Activated CD8-positive, alpha-beta memory T cell treated with anti-CD3 and anti-CD28 coated beads, Interleukin-2, amount 50 U/mL, for 24 hours (primary cell): ENCODE results near the gene CAMKK2.
A peak's percentile ranks its signal among the peaks of the same experiment; 100 is the strongest.
"Not testable (repeated sequence)": the region's sequence is repeated elsewhere in the genome, so short reads cannot be mapped to it uniquely, and the experiment has no call there.

Source experiments
- DNase-seq: peaks from one replicate; pipeline ENCODE4 v3.0.0-alpha.2; 2020; ENCODE audit errors: extremely low read depth

Gene CAMKK2

DNA sequence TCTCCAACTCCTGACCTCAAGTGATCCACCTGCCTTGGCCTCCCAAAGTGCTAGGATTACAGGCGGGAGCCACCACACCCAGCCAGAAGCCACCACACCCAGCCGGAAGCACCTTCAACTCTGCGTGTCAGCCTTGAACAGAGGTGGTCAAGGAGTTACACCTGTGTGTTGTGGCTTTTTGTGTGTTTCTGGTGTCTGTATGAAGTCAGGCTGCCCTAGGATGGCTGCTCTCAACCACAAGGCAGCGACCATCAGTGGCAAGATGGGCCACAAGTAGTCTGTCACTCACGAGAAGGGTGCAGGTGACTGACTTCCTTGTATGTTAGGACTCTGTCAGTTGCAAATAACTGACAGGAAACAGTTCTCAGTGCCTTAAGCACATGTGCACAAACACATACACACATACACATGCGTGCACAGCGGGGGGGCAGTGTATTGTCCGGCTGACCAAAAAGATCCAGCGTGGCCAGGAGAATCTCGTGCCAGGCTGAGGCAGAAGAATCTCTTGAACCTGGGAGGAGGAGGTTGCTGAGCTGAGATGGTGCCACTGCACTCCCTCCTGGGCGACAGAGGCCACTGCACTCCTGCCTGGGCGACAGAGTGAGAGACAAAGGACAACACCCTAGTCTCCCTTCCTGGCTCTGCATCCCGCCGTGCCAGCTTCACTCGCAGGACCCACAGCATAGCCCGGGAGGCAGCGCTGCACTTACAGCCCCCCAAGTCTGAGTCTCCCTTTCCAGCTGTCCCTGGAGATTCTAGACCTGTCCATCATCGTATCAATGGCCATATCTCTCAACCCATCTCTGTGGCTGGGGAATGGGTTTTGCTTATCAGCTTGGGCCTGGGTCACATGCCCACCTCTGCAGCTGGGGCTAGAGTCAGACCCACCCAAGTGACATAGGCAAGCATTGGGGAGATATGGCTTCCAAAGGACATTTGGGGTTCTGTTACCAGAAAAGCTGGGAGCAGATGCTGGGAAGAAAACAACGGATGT, 72.9 kb downstream of the CAMKK2 start:
- DNase-seq, result no peak

GRCh38 chr12:121222847-121223246, 73.7 kb downstream of the CAMKK2 start:
- no peak for DNase-seq

DNA sequence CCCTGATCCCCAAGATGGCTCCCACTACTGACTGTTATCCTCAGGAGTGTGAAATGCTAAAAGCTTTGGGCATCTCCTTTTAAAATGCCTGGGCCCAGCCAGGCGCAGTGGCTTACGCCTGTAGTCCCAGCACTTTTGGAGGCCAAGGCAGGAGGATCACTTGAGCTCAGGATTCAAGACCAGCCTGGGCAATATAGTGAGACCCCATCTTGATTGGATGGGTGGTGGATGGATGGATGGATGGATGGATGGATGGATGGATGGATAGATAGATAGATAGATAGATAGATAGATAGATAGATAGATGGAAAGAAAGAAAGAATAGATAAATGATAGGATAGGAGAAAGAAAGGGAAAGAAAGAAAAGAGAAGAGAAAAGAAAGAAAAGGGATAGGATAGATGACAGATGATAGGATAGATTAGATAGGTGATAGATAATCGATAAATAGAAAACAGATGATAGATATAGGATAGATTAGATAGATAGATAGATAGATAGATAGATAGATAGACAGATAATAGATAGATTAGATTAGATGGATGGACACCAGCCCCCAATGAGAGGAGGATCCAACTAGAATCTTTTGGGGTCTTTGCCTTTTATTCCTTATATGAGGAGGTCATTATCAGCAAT, 77.0 kb downstream of the CAMKK2 start:
- DNase-seq, result no peak

DNA sequence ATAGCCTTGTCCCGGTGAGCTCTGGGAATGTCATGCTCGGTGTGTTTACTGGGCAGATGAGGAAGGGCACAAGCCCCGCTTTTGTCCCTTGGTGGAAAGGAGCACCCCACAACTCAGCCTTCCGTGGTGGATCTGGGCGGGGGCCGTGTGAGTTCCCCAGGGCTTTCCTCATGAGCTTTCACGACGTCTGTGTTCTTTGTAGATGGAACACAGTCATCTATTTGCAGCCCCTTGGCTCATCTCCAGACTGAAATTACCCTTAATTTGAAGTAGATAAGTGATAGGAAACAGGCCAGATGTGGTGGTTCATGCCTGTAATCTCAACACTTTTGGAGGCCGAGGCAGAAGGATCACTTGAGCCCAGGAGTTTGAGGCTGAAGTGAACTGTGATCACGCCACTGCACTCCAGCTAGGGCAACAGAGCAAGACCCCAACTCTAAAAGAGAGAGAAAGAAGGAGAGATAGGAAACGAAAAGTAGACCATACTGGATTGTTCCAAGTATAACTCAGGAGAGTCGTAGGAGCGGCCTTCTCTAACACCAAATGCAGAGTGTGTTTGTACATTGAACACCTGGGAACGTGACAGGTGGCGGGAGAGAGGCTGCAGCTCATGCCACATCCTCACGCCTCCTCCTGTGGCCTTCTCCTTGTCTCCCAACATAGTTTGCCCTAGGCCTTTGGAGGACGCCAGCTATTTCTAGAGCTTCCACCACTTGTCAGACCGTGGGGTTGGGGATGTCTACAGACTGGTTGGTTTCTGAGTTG, 77.7 kb downstream of the CAMKK2 start:
- no peak for DNase-seq

- no peak for DNase-seq
Observed at GRCh38 chr12:121217761-121218160, 78.7 kb downstream of the CAMKK2 start.

- no peak for DNase-seq
Observed at GRCh38 chr12:121217063-121217462, 79.4 kb downstream of the CAMKK2 start.

DNA sequence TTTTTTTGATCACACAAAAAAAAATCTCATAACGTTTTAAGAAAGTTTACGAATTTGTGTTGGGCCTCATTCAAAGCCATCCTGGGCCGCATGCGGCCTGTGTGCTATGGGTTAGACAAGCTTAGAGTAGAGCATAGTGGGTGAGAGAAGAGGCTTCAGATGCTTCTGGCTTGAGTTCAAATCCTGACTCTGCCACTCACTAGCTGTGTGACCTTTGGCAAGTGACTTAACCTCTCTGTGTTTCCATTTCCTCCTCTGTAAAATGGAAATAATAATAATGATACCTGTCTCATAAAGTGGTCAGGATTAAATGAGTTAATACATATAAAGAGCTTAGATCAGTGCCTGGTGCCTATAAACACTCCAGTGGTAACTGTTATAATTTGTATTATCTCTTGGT, 80.4 kb downstream of the CAMKK2 start:
- DNase-seq, result no peak

GRCh38 chr12:121214855-121215745, 81.4 kb downstream of the CAMKK2 start:
- DNase-seq, result no peak

- no peak for DNase-seq
Observed at GRCh38 chr12:121214166-121214777, 82.2 kb downstream of the CAMKK2 start.

DNA sequence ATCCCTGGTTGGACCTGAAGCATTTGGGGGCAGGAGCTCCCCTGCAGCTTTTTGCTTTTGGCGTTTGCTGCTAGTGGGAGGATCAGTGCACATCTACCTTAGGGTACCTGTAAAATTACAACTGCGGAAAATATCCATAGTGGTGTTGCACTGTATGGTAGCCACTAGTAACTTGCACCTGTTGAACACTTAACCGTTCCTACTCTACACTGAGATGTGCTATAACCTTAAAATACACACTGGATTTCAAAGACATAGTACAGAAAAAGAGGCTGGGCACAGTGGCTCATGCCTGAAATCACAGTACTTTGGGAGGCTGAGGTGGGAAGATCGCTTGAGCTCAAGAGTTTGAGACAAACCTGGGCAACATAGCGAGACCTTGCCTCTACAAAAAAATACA, 83.6 kb downstream of the CAMKK2 start:
- DNase-seq, result no peak

GRCh38 chr12:121209624-121210572, 86.6 kb downstream of the CAMKK2 start, which contains the start of gene P2RX4:
P2RX4 (plus strand) TSS chr12:121210129; CDS start chr12:121210165, 36 bp downstream.
- DNase-seq, result peak; percentile 59

GRCh38 chr12:121209221-121209620, 87.3 kb downstream of the CAMKK2 start:
- no peak for DNase-seq

DNA sequence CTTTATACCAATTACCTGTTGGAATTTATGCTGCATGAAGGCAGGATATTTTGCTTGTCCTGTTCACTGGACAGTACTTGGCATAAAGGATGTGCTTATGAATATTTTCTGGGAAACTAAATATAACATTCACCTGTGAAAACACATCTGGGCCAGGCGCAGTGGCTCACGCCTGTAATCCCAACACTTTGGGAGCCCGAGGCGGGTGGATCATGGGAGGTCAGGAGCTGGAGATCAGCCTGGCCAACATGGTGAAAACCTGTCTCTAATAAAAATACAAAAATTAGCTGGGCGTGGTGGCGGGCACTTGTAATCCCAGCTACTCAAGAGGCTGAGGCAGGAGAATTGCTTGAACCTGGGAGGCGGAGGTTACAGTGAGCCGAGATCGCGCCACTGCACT, 87.9 kb downstream of the CAMKK2 start:
- not testable (repeated sequence) for DNase-seq

DNA sequence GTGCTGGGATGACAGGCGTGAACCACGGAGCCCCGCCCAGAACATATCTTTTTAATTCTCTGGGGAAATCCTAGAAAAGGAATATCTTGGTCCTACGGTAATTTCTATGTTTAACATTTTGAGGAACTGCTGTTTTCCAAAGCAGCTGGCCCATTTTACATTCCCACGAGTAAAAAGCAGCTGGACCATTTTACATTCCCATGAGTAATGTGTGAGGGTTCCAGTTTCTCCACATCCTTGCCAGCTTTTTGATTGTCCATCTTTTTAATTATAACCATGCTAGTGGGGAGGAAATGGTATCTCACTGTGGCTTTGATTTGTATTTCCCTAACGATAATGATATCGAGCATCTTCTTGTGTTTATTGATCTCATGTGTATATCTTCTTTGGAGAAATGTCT, 91.0 kb downstream of the CAMKK2 start:
- no peak for DNase-seq

DNA sequence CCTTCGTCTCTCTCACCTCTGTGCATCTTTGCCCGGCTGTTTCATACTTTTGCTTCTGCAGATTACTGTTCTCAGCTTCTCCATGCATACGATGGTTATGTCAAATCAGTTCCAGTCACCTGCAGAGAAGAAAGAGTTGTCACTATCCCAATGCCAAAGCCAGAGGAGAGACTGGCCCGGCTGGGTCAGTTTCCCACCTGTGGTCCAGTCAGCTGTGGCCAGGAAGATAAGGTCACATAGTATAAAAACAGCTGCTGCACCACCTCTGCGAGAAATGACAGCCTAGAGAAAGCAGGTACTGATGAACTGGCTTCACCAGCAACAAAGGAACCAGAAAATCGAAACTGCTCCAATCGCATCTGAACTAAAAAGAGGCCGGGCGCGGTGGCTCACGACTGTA, 93.0 kb downstream of the CAMKK2 start:
- DNase-seq, result no peak

GRCh38 chr12:121202407-121203355, 93.8 kb downstream of the CAMKK2 start:
- no peak for DNase-seq

- not testable (repeated sequence) for DNase-seq
Observed at GRCh38 chr12:121201140-121201539, 95.4 kb downstream of the CAMKK2 start.

DNA sequence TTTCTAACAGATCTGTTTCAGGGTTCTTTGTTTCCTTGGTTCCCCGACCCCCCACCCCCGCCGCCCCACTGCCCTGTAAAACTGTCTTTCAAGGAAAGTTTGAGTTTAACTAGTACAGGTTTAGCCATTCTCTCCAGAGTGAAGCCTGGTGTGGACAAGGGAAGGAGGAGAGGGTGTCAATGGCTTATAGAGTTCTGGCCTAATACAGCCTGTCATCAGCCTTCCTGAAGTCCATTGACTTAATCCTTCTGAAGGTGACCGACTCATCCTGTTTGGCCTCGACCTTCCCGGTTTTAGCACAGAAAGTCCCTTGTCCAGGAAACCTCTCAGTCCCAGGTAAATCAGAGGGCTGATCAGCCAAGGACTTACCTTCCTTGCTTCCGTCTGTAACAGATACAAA, 97.6 kb downstream of the CAMKK2 start:
- DNase-seq, result no peak
